Measurements from ENCODE around the gene PRSS36.

Gene PRSS36

DNA sequence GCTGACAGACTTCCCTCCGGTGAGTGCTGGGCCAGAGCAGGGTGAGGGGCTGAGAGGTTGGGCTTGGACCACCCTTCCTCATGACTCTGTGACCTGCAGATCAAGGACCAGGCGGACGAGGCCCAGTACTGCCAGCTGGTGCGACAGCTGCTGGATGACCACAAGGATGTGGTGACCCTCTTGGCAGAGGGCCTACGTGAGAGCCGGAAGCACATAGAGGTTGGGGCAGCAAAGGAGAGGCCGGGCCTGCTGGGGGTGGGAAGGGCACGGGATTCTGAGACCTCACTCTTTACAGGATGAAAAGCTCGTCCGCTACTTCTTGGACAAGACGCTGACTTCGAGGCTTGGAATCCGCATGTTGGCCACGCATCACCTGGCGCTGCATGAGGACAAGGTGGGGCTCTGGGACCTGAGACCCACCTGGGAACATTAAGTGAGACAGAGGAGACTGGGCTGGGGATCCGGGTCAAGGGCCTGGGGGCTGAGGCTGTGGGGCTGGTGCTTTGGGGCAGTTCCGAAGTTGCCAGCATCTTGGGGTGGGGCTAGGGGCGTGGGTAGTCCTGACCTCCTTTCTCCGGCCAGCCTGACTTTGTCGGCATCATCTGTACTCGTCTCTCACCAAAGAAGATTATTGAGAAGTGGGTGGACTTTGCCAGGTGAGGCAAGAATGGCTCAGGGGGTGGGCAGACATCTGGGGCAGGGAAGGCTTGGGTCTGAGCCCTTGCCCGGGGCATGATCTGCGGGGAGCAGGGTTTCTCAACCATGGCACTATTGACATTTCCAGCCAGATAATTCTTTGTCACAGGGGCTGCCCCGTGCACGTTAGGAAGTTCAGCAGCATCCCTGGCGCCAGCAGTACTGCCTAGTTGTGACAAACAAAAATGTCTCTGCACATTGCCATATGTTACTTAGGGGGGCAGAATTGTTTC, 39.5 kb downstream of the PRSS36 start:
- H3K4me3 ChIP-seq (ENCODE audit: low read depth, low read length), result no peak overlapping the region
- TF ChIP-seq, protein P1, sequence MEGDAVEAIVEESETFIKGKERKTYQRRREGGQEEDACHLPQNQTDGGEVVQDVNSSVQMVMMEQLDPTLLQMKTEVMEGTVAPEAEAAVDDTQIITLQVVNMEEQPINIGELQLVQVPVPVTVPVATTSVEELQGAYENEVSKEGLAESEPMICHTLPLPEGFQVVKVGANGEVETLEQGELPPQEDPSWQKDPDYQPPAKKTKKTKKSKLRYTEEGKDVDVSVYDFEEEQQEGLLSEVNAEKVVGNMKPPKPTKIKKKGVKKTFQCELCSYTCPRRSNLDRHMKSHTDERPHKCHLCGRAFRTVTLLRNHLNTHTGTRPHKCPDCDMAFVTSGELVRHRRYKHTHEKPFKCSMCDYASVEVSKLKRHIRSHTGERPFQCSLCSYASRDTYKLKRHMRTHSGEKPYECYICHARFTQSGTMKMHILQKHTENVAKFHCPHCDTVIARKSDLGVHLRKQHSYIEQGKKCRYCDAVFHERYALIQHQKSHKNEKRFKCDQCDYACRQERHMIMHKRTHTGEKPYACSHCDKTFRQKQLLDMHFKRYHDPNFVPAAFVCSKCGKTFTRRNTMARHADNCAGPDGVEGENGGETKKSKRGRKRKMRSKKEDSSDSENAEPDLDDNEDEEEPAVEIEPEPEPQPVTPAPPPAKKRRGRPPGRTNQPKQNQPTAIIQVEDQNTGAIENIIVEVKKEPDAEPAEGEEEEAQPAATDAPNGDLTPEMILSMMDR (IDR thresholded peaks at IDR 0.05; ENCODE audit: insufficient read depth, low read depth, low read length, missing control alignments), result no peak
- no peak for DNase-seq (ENCODE audit: low read depth)

DNA sequence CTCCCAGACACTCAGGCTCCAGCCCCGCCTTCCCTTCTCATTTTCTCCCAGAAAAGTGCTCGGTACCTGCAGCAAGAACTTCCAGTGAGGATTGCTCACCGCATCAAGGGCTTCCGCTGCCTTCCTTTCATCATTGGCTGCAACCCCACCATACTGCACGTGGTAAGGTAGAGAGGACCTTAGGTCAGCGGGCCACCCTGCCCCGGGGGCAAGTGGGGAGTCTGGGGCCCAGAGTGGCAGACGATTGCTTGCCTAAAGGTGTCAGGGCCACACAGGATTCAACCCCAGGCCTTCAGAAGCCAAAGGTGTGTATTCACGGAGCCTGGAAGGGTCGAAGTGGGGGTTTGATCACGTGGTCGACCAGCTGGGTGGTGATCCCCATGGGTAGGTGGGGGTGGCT, 40.2 kb downstream of the PRSS36 start:
- DNase-seq (ENCODE audit: low read depth), result no peak
- TF ChIP-seq, protein P1 (IDR thresholded peaks at IDR 0.05; ENCODE audit: insufficient read depth, low read depth, low read length, missing control alignments), result no peak
- H3K4me3 ChIP-seq (ENCODE audit: low read depth, low read length), result no peak overlapping the region

DNA sequence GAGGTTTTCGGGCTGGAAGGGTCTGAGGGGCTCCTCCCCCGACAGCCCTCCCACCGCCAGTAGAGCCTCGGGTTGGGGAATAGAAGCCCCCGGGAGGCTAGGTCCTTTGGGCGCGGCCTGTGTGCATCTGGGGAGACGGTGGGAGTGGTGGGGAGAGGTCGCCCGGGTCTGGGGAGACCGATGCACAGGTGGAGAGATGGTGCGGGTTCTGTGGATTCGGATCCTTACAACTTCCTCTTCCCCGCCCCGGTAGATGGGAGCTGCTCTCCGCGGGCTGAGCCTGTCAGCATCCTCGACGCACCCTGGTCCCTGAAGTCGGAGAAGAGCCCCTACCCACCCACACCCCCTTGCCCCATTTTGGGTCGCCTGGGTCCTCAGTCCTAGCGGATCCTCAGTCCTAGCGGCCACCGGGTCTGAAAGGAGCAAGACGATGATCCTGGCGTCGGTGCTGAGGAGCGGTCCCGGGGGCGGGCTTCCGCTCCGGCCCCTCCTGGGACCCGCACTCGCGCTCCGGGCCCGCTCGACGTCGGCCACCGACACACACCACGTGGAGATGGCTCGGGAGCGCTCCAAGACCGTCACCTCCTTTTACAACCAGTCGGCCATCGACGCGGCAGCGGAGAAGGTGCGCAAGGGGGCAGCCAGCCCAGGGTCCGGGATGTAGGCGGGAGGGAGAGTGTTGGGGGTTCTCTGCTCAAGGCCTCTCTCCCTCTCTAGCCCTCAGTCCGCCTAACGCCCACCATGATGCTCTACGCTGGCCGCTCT, 40.9 kb downstream of the PRSS36 start:
- TF ChIP-seq, protein P1 (IDR thresholded peaks at IDR 0.05; ENCODE audit: insufficient read depth, low read depth, low read length, missing control alignments), result no peak
- peak overlapping the region; percentile 96 for H3K4me3 ChIP-seq (ENCODE audit: low read depth, low read length)
- DNase-seq (ENCODE audit: low read depth), result no peak

DNA sequence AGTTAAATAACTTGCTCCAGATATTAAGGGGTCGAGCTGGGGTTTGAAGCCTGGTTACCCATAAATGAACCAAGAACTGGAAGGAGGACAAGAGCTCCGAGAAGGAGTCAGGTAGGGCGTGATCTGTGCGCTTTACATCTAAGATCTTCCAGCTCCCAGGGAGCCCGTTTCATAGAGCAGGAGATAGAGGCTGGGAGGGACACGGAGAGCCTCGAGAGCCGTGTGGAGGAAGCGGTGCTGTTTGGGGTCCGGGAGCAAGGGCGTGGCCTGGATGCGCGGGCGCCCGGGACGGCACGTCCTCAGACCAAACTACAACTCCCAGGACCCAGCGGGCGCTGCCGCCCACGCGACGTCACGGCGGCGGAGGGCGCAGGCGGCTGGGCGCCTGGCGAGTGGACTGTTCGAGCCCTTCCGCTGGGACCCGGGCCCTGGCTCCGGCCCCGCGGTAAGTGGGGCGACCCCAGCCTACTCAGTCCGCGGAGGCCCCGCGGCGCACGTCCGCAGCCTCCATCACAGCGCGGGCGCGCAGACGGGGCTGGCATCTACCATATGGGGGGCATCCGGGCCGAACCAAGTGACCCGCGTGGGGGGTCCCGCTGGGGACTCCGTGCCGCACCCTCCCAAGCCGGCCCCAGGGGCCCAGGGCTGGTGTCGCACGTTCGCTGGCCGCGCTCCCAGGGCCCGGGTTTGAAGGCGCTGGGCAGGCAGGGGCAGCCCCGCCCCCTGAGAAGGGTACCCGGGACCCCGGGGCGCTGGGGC, 41.7 kb downstream of the PRSS36 start, which contains the start of gene BCKDK:
TSS of gene BCKDK (plus strand) at position 352 of the 759 bp plus-strand sequence. CDS start 838 bp downstream, outside the sequence.
- TF ChIP-seq, protein P1 (IDR thresholded peaks at IDR 0.05; ENCODE audit: insufficient read depth, low read depth, low read length, missing control alignments), result no peak
- peak within 1 kb of the TSS; percentile 96 for H3K4me3 ChIP-seq (ENCODE audit: low read depth, low read length)
- peak; percentile 88 for DNase-seq (ENCODE audit: low read depth)

DNA sequence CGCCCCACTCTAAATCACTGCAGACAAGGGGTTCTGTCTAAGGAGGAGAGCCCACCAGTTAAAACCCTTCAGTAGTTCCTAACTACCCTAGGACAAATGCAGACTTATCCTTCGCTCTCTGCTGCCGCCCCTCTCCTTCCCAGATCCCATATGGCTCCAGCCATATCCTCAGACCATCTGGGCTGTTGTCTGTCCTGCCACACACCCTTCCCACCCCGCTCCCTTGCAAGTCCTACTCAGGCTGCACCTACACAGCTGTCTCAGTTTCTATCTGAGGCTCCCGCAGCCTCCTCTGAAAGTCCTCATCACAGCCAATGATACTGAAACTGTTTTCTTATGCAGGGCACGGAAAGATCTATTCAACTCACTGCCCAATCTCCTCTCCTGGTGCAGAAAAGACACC, 42.4 kb downstream of the PRSS36 start:
- H3K4me3 ChIP-seq (ENCODE audit: low read depth, low read length), result peak overlapping the region; percentile 96
- DNase-seq (ENCODE audit: low read depth), result peak; percentile 81
- TF ChIP-seq, protein P1 (IDR thresholded peaks at IDR 0.05; ENCODE audit: insufficient read depth, low read depth, low read length, missing control alignments), result no peak

All from GM12865 (cell line).